ENCODE measurements around the gene APRT. TPM values are rescaled to one million over a fixed set of nuclear protein-coding genes. Genes with fewer than 3 reads are reported as not detected.

APRT gene
- total RNA-seq, 2 experiments from 2014 or later: 270 to 272 TPM

DNA sequence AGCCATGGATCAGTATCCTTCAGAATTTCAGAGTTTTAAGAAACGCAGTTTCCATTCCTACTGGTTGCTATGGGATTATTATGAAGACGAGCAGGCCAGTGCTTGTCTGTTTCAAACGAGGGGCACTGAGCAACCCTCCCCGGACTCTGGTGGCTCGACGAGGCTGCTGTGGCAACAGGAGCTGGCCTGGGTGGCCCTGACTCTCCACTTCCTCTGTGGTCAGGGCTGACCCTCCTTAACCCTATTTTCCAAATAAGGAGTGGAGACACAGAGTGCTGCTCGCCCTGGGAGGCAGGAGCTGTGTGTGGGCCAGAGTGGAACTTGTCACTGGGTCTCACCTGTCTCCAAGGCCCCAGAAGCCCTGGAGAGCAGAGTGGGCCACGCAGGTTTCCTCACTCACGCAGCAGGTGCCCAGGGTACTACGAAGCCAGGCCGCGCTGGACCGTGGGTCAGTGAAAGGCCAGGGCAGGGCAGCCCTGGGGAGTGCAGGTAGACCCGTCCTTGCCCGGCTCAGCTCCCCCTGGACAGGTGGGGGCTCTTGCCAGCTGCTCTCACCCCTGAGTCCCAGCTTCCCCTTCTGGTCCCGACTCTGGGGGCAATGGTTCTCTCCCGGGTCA is 41.7 kb upstream of the APRT start:
- DNase-seq: no peak
- Mint-ChIP-seq H3K9me3 (no peaks in the 10 kb centered on the region), H3K4me3 (no peak overlapping the region), H3K4me1 (ENCODE audit: low read depth) (peaks cover 22% of the 10 kb centered on the region), H3K27ac (no peak overlapping the region), H3K36me3 (no peaks in the 10 kb centered on the region), H3K27me3 (no peaks in the 10 kb centered on the region)
- intact Hi-C loops (cut with micrococcal nuclease): loop anchor here (10.0 kb wide), 1 partner anchor 261 kb away; no protein-coding TSS in a partner anchor
- POLR2A ChIA-PET: no interaction called here
- CTCF ChIA-PET: interaction anchor here (0.7 kb wide), 1 partner anchor 106 kb away, joined by 3 read pairs; no protein-coding TSS in a partner anchor

DNA sequence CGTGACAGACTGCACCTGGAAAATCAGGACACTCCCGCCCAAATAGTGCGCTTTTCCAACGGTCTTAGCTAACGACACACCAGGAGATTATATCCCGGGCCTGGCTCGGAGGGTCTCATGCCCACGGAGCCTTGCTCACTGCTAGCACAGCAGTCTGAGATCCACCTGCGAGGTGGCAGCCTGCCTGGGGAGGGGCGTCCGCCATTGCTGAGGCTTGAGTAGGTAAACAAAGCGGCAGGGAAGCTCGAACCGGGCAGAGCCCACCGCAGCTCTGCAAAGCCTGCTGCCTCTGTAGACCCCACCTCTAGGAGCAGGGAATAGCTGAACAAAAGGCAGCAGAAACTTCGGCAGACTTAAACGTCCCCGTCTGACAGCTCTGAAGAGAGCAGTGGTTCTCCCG is 39.9 kb upstream of the APRT start:
- H3K27ac Mint-ChIP-seq: no peak overlapping the region
- intact Hi-C loops (cut with micrococcal nuclease): loop anchor here (10.0 kb wide), 1 partner anchor 263 kb away; no protein-coding TSS in a partner anchor
- POLR2A ChIA-PET: no interaction called here
- no peak overlapping the region for H3K4me3 Mint-ChIP-seq
- no peaks in the 10 kb centered on the region for H3K9me3 Mint-ChIP-seq
- no peak for DNase-seq
- H3K27me3 Mint-ChIP-seq: no peaks in the 10 kb centered on the region
- peaks cover 12% of the 10 kb centered on the region for H3K4me1 Mint-ChIP-seq (ENCODE audit: low read depth)
- CTCF ChIA-PET: interaction anchor here (1.1 kb wide), 1 partner anchor 114 kb away, joined by 4 read pairs; no protein-coding TSS in a partner anchor
- H3K36me3 Mint-ChIP-seq: no peaks in the 10 kb centered on the region

DNA sequence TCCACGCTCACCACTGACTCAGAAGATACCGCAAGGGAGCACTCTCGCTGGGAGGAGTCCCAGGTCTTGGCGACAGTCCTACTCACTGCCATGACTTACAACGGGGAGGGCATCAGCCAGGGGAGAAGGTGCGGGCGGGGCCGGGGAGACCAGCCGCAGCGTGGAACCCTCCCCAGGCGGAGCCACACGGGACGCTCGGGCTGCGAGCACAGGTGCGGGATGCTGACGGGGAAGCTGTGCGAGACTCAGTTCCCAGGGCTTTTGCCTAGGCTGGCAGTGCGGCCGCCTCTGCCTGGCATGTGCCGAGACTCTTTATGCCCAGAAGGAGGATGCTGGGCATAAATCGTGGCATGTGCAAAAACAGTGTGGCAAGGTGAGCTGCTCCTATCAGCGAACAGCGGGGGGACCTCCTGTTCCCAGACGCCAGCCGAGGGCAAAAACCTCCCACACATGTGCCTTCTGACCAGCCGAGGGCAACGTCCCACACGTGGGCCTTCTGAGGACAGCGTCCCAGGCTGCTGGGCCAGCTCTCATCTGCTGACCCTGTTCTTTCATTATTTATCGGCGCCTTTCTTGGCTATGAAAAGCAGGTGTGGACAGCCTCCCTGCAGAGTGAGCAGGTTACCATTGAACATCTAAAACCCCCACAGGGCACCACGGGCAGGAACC is 38.9 kb upstream of the APRT start:
- intact Hi-C loops (cut with micrococcal nuclease): loop anchor here (10.0 kb wide), 1 partner anchor 264 kb away; no protein-coding TSS in a partner anchor
- no peaks in the 10 kb centered on the region for H3K27me3 Mint-ChIP-seq
- H3K4me3 Mint-ChIP-seq: no peak overlapping the region
- no peaks in the 10 kb centered on the region for H3K9me3 Mint-ChIP-seq
- ChIA-PET POLR2A (no interaction called here), CTCF (interaction anchor here (1.1 kb wide), 1 partner anchor 113 kb away, joined by 4 read pairs; no protein-coding TSS in a partner anchor)
- H3K27ac Mint-ChIP-seq: no peak overlapping the region
- H3K4me1 Mint-ChIP-seq (ENCODE audit: low read depth): peaks cover 8% of the 10 kb centered on the region
- no peak for DNase-seq
- H3K36me3 Mint-ChIP-seq: no peaks in the 10 kb centered on the region

DNA sequence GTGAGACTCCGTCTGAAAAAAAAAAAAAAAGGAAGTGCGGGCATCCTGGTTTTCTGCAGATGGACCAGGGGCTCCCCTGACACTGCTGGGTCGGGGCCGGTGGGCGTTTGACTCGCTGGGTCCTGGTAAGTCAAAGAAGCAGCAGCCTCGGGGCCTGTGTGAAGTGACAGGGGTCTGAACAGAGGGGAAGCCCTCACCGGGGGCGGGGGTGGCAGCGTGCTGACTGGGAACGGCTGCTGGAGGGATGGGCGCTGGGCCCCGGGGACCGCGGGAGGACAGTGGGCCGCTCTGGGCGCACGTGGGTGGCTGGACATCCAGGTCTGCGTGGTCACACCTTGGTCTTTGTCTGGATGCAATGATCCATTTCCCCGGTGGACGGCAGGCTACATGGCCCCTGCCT is 36.8 kb upstream of the APRT start:
- ChIA-PET CTCF (no interaction called here), POLR2A (no interaction called here)
- Mint-ChIP-seq H3K36me3 (no peaks in the 10 kb centered on the region), H3K27me3 (no peaks in the 10 kb centered on the region), H3K4me1 (ENCODE audit: low read depth) (peaks cover 3% of the 10 kb centered on the region), H3K27ac (no peak overlapping the region), H3K4me3 (no peak overlapping the region), H3K9me3 (no peaks in the 10 kb centered on the region)
- no peak for DNase-seq
- intact Hi-C loops (cut with micrococcal nuclease): no loop called here

DNA sequence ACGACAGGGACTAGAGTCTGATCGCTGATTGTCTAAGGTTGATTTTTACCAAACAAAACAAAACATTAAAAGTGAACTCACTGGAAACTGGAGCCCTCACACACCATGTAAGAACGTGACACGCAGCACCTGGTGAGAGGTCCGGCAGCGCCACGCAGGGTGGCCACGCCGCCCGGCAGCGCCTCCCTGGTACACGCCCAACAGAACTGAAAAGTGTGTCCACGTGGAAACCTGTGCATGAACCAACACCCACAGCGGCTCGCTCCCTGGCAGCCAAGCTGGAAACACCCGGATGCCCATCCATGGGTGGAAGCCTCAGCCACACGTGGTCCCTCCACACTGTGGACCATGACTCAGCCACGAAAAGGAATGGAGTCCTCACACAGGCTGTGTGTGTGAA is 35.9 kb upstream of the APRT start:
- DNase-seq: no peak
- H3K4me3 Mint-ChIP-seq: no peak overlapping the region
- H3K9me3 Mint-ChIP-seq: no peaks in the 10 kb centered on the region
- POLR2A ChIA-PET: no interaction called here
- intact Hi-C loops (cut with micrococcal nuclease): no loop called here
- H3K27me3 Mint-ChIP-seq: no peaks in the 10 kb centered on the region
- H3K4me1 Mint-ChIP-seq (ENCODE audit: low read depth): peaks cover 3% of the 10 kb centered on the region
- H3K36me3 Mint-ChIP-seq: no peaks in the 10 kb centered on the region
- no peak overlapping the region for H3K27ac Mint-ChIP-seq
- CTCF ChIA-PET: no interaction called here

DNA sequence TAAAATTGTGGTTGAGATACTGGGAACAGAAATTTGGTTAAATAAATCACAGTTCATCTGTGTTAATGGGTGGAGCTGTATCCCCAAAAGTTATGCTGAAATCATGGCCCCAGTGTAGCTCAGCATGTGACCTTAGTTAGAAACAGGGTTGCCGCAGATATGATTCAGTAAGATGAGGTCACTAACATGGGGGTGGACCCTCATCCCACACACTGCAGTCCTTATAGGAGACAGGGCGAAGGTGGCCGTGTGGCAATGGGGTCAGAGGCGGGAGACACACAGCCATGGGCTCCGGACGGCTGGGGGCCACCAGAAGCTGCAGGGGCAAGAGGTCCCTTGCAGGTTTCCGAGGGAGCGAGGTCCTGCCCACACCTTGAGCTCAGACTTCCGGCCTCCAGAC is 34.4 kb upstream of the APRT start:
- Mint-ChIP-seq H3K4me1 (ENCODE audit: low read depth) (no peaks in the 10 kb centered on the region), H3K27me3 (no peaks in the 10 kb centered on the region), H3K4me3 (no peak overlapping the region), H3K27ac (no peak overlapping the region), H3K36me3 (no peaks in the 10 kb centered on the region), H3K9me3 (no peaks in the 10 kb centered on the region)
- intact Hi-C loops (cut with micrococcal nuclease): no loop called here
- DNase-seq: no peak
- ChIA-PET POLR2A (no interaction called here), CTCF (interaction anchor here (1.1 kb wide), 1 partner anchor 12 kb away, joined by 3 read pairs; no protein-coding TSS in a partner anchor)

DNA sequence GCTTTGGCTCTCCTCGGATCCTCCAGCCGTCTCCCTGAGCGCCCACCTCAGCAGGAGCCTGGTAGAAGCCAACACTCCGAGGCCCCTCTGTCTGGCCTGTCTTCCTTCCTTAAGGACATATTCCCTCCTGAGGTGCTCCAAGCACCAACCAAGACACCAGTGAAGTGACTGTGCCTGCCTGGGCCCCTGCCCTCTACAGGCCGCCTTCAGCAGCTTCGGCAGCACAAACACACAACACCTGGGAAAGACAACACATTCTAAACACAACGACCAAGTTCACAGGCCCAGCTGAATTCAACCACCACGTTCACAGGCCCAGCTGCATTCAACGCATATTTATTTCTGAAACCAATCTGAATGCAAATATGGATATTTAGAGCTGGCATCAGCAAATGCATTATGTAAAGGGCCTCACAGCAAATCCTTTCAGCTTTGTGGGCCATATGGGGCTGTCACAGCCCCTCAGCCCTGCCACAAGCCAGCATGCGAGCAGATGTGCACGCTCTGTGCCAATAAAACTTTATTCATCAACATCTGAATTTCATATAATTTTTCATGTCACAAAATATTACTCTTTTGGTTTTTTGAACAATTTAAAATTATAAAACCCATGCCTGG is 32.8 kb upstream of the APRT start:
- H3K36me3 Mint-ChIP-seq: no peaks in the 10 kb centered on the region
- intact Hi-C loops (cut with micrococcal nuclease): no loop called here
- DNase-seq: no peak
- H3K4me3 Mint-ChIP-seq: no peak overlapping the region
- H3K27me3 Mint-ChIP-seq: no peaks in the 10 kb centered on the region
- POLR2A ChIA-PET: no interaction called here
- CTCF ChIA-PET: interaction anchor here (1.1 kb wide), 1 partner anchor 13 kb away, joined by 3 read pairs; no protein-coding TSS in a partner anchor
- no peaks in the 10 kb centered on the region for H3K9me3 Mint-ChIP-seq
- H3K27ac Mint-ChIP-seq: no peak overlapping the region
- no peaks in the 10 kb centered on the region for H3K4me1 Mint-ChIP-seq (ENCODE audit: low read depth)

DNA sequence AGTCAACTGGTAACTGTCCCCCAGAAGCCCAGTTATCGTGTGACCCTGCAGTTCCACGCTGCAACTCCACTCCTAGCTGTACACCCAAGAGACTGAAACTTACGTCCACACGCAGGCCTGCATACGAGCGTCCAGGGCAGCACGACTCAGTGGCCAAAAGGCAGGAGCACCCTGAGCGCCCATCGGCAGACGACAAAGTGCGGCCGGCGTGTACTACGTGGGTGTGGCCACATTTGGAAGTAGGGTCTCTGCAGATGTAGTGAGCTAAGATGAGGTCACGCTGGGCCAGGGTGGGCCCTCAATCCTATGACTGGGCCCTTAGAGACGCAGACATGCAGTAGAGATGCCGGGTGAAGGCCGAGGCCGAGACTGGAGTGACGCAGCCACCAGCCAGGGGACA is 31.5 kb upstream of the APRT start:
- Mint-ChIP-seq H3K27me3 (no peaks in the 10 kb centered on the region), H3K4me3 (no peak overlapping the region), H3K9me3 (no peaks in the 10 kb centered on the region), H3K4me1 (ENCODE audit: low read depth) (no peaks in the 10 kb centered on the region), H3K27ac (no peak overlapping the region), H3K36me3 (no peaks in the 10 kb centered on the region)
- DNase-seq: no peak
- intact Hi-C loops (cut with micrococcal nuclease): no loop called here
- POLR2A ChIA-PET: no interaction called here
- CTCF ChIA-PET: interaction anchor here (0.7 kb wide), 1 partner anchor 31 kb away, joined by 3 read pairs; the partner anchor contains the start of gene APRT

DNA sequence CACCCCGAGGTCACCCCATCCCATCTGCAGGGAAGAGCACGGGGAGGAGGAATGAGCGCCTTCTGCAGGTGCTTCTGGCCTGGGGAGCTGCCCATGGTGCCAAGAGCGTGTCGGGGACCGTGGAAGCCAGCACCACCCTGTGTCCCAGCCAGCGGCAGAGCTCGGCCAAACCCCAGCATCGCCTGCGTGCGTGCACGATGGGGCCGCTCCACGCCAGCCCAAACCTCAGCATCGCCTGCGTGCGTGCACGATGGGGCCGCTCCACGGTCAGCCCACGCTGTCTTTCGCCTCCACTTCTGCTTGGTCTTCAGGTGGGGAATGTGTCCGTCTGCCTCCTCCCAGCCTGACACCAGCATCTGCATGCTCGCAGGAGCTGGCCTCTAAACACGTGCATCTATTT is 31.1 kb upstream of the APRT start:
- no peaks in the 10 kb centered on the region for H3K4me1 Mint-ChIP-seq (ENCODE audit: low read depth)
- no peaks in the 10 kb centered on the region for H3K36me3 Mint-ChIP-seq
- no peak for DNase-seq
- H3K9me3 Mint-ChIP-seq: no peaks in the 10 kb centered on the region
- CTCF ChIA-PET: interaction anchor here (0.7 kb wide), 1 partner anchor 31 kb away, joined by 3 read pairs; the partner anchor contains the start of gene APRT
- POLR2A ChIA-PET: no interaction called here
- H3K27ac Mint-ChIP-seq: no peak overlapping the region
- no peak overlapping the region for H3K4me3 Mint-ChIP-seq
- no peaks in the 10 kb centered on the region for H3K27me3 Mint-ChIP-seq
- intact Hi-C loops (cut with micrococcal nuclease): no loop called here

DNA sequence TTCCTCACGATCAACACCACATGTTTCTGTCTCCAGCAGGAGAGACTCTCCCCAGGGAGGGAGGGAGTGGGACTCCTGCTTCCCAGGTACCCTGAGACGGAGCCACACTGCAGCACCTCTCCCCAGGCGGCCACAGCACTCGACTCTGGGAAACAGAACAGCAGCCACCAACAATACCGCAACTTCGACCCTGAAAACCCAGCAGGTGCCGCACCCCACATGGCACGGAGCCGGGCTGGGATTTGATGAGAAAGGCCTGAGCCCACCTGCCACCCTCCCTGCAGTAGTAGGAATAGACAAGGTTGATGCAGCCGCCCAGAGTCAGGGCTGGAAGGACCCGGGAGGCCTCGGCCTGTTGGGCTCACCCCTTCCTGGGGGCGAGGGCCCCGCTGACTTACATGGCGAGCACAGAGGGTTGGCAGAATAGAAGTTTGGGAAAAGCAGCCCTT is 30.6 kb upstream of the APRT start:
- no peaks in the 10 kb centered on the region for H3K27me3 Mint-ChIP-seq
- H3K36me3 Mint-ChIP-seq: no peaks in the 10 kb centered on the region
- no peak for DNase-seq
- H3K9me3 Mint-ChIP-seq: no peaks in the 10 kb centered on the region
- no peak overlapping the region for H3K27ac Mint-ChIP-seq
- H3K4me1 Mint-ChIP-seq (ENCODE audit: low read depth): no peaks in the 10 kb centered on the region
- H3K4me3 Mint-ChIP-seq: no peak overlapping the region
- ChIA-PET POLR2A (no interaction called here), CTCF (no interaction called here)
- intact Hi-C loops (cut with micrococcal nuclease): no loop called here

DNA sequence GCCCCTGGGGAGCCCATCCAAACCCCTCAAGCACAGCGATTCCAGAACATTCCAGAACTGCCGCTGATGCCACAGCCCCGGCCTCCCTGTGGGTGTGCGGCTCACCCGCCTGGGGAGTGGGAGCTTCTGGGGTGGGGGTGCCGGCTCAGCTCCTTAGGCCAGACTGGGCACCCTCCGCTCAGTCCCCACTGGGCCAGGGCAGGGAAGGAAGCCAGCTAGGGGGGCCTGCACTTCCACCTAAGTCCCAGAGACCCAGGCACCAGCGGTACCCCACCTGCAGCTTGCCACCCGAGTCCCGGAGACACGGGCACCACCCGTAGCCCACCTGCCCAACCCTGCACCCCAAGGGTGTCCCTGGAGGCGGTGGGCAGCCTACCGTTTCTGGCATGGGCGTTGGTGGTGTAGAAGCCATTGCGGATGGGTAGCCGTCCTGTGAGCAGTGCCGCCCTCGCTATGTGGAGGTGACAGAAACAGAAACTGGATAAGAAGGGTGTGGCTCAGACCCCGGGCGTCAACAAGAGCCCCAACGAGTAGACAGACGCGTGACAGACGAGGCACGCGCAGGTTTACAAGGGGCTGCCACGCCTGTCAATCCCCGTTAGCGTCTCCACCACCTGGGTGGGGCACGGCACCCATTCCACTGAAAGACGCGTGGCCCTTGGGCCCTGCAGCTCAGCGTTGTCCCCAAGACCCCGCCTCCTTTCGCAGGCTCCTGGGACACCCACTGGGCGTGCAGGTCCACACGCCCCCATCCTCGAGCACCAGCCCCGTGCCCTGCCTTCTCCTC is 30.0 kb upstream of the APRT start:
- DNase-seq: no peak
- ChIA-PET CTCF (no interaction called here), POLR2A (no interaction called here)
- Mint-ChIP-seq H3K9me3 (no peaks in the 10 kb centered on the region), H3K4me1 (ENCODE audit: low read depth) (no peaks in the 10 kb centered on the region), H3K36me3 (no peaks in the 10 kb centered on the region), H3K27me3 (no peaks in the 10 kb centered on the region), H3K4me3 (no peak overlapping the region), H3K27ac (no peak overlapping the region)
- intact Hi-C loops (cut with micrococcal nuclease): no loop called here

DNA sequence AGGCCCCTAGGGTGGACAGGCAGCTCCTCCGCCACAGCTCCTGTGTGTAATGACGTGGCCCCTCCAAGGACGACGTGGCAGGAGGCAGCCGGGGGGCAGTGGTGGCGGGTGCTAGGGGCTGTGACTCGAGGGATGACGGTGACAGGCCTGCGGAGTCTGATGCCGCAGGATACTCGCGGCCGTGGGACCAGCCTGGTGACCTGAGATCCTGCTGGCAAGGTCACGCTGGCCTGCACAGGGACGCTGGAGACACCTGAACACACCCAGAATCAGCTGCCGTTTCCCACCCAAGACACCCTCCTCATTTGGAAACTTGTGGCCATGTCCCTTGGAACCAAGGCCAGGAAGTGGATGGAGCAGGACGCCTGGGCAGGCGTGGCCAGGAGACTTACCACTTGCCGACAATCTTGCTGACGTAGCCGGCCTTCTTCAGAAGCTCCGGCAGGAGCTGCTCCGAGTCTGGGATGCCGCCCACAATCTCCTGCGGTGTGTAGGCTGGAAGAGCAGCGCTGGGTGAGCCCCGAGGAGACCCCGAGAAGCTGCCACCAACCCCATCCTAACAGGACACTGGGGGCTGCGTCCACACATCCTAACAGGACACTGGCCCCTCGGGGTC is 29.0 kb upstream of the APRT start:
- Mint-ChIP-seq H3K9me3 (no peaks in the 10 kb centered on the region), H3K36me3 (no peaks in the 10 kb centered on the region), H3K4me3 (no peak overlapping the region), H3K27ac (no peak overlapping the region), H3K4me1 (ENCODE audit: low read depth) (no peaks in the 10 kb centered on the region), H3K27me3 (no peaks in the 10 kb centered on the region)
- DNase-seq: no peak
- ChIA-PET CTCF (no interaction called here), POLR2A (no interaction called here)
- intact Hi-C loops (cut with micrococcal nuclease): no loop called here
